SU-DHL-6 (cell line): ENCODE measurements around the gene RAB1A.

Source experiments
- EZH2phosphoT487 ChIP-seq: fragments of 200-600 bp; sonication (generic), shearing (Covaris generic); conservative IDR thresholded peaks from 2 replicates; pipeline ENCODE4 v1.6.1; 2018; ENCODE audit warnings: mild to moderate bottlenecking, antibody characterized with exemption, low read length, moderate library complexity, mixed read lengths
- TF ChIP-seq, protein P1 (sequence below): fragments of 200-600 bp; sonication (generic); IDR thresholded peaks from one replicate; pipeline ENCODE4 v1.5.1; 2017; ENCODE audit warnings: antibody characterized with exemption, mild to moderate bottlenecking, low read length, moderate library complexity; ENCODE audit not compliant: insufficient read depth, poor library complexity, severe bottlenecking

DNA sequence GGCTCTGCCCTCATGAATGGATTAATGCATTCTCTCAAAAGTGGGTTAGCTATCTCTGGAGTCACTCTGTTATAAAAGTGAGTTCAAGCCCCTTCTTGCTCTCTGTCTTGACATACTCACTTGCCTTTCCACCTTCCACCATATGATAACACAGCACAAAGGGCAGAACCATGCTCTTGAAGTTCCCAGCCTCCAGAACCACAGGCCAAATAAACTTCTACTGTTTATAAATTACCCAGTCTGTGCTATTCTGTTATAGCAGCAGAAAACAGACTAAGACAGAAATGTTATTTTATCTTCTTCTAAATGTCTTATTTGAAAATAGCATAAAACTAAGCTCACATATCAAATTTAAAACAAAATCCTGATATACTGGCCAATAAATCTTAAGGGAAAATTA, 15.0 kb downstream of the RAB1A start:
- TF ChIP-seq, protein P1, sequence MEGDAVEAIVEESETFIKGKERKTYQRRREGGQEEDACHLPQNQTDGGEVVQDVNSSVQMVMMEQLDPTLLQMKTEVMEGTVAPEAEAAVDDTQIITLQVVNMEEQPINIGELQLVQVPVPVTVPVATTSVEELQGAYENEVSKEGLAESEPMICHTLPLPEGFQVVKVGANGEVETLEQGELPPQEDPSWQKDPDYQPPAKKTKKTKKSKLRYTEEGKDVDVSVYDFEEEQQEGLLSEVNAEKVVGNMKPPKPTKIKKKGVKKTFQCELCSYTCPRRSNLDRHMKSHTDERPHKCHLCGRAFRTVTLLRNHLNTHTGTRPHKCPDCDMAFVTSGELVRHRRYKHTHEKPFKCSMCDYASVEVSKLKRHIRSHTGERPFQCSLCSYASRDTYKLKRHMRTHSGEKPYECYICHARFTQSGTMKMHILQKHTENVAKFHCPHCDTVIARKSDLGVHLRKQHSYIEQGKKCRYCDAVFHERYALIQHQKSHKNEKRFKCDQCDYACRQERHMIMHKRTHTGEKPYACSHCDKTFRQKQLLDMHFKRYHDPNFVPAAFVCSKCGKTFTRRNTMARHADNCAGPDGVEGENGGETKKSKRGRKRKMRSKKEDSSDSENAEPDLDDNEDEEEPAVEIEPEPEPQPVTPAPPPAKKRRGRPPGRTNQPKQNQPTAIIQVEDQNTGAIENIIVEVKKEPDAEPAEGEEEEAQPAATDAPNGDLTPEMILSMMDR, result no peak
- no peak for TF ChIP-seq EZH2phosphoT487
